ENCODE results near the gene ANAPC15. TPM values are rescaled to one million over a fixed set of nuclear protein-coding genes. Genes with fewer than 3 reads are reported as not detected.
A peak's percentile ranks its signal among the peaks of the same experiment; 100 is the strongest.
"Not testable (repeated sequence)": the region's sequence is repeated elsewhere in the genome, so short reads cannot be mapped to it uniquely, and the experiment has no call there.

ANAPC15 gene
- total RNA-seq, 2 donors from 2014 or later, result 28.9 to 54.2 TPM

DNA sequence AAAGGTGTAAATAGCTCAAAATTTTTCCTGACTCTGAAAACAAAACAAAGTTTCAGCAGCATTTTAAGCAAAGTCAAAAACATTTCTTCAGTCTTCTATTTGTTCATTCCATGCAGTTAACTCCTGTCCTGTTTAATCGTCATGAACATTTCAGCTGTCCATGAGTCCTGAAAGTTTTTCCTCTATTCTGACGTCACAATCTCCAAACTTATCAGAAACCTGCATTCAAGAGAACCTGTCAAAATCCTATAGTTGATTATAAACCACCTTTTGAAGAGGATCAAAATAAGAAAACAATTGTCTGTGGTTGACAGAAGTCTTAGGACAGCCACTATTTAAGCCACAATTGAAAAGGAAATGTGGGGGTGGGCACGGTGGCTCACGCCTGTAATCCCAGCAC is 38.4 kb upstream of the ANAPC15 start:
- intact Hi-C loops (cut with DNase I), result no loop called here
- Histone ChIP-seq H3K4me1 (replicated peaks) (no peaks in the 10 kb centered on the region), H3K36me3 (no peaks in the 10 kb centered on the region), H3K9me3 (no peaks in the 10 kb centered on the region), H3K27ac (no peak overlapping the region), H3K4me3 (no peak overlapping the region), H3K27me3 (replicated peaks; ENCODE audit: insufficient read depth) (no peaks in the 10 kb centered on the region)
- 79% methylated on average over 4 of the region's 4 CpGs for WGBS
- TF ChIP-seq, protein P1, sequence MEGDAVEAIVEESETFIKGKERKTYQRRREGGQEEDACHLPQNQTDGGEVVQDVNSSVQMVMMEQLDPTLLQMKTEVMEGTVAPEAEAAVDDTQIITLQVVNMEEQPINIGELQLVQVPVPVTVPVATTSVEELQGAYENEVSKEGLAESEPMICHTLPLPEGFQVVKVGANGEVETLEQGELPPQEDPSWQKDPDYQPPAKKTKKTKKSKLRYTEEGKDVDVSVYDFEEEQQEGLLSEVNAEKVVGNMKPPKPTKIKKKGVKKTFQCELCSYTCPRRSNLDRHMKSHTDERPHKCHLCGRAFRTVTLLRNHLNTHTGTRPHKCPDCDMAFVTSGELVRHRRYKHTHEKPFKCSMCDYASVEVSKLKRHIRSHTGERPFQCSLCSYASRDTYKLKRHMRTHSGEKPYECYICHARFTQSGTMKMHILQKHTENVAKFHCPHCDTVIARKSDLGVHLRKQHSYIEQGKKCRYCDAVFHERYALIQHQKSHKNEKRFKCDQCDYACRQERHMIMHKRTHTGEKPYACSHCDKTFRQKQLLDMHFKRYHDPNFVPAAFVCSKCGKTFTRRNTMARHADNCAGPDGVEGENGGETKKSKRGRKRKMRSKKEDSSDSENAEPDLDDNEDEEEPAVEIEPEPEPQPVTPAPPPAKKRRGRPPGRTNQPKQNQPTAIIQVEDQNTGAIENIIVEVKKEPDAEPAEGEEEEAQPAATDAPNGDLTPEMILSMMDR (IDR thresholded peaks at IDR 0.05), result no peak
- TF ChIP-seq POLR2A (IDR thresholded peaks at IDR 0.05) (no peak), POLR2AphosphoS5 (IDR thresholded peaks at IDR 0.05) (no peak)
- DNase-seq (ENCODE audit: low spot score), result no peak

- Histone ChIP-seq H3K36me3 (no peaks in the 10 kb centered on the region), H3K27ac (no peak overlapping the region), H3K27me3 (replicated peaks; ENCODE audit: insufficient read depth) (no peaks in the 10 kb centered on the region), H3K4me3 (no peak overlapping the region), H3K9me3 (no peaks in the 10 kb centered on the region), H3K4me1 (replicated peaks) (no peaks in the 10 kb centered on the region)
- intact Hi-C loops (cut with DNase I), result no loop called here
- WGBS, result 30% methylated on average over 2 of the region's 2 CpGs
- no peak for DNase-seq (ENCODE audit: low spot score)
- TF ChIP-seq POLR2A (IDR thresholded peaks at IDR 0.05) (no peak), POLR2AphosphoS5 (IDR thresholded peaks at IDR 0.05) (no peak)
- TF ChIP-seq, protein P1 (IDR thresholded peaks at IDR 0.05), result no peak
Measured at GRCh38 chr11:72146625-72147024, 34.1 kb upstream of the ANAPC15 start.

GRCh38 chr11:72144807-72145565 is 32.5 kb upstream of the ANAPC15 start:
- intact Hi-C loops (cut with DNase I), result loop anchor here (5.0 kb wide), 2 partner anchors 118 to 168 kb away; no protein-coding TSS in a partner anchor
- TF ChIP-seq, protein P1 (IDR thresholded peaks at IDR 0.05), result no peak
- TF ChIP-seq POLR2AphosphoS5 (IDR thresholded peaks at IDR 0.05), result no peak
- no peak for TF ChIP-seq POLR2A (IDR thresholded peaks at IDR 0.05)
- Histone ChIP-seq H3K27ac (no peak overlapping the region), H3K27me3 (replicated peaks; ENCODE audit: insufficient read depth) (no peaks in the 10 kb centered on the region), H3K9me3 (no peaks in the 10 kb centered on the region), H3K4me3 (no peak overlapping the region), H3K36me3 (no peaks in the 10 kb centered on the region), H3K4me1 (replicated peaks) (no peaks in the 10 kb centered on the region)
- 82% methylated on average over 4 of the region's 4 CpGs for WGBS
- no peak for DNase-seq (ENCODE audit: low spot score)

DNA sequence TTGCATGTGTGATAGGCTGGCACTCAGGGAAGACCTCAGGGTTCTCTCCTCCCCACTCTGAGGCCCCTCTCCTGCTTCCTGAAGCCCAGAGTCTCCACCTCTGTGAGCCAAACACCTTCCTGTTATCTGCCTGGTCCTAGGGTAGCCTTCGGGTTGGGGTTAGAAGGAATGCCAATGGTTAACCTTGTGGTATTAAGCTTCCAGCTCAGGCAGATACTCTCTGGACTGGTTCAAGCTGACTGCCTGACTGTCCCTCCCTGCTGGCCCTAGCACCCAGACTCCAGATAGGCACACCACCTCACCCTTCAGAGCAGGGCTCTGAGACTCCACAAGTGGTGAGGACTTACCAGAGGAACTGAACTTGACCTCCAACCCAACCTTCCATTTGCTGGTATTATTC is 30.0 kb upstream of the ANAPC15 start:
- H3K27ac ChIP-seq, result not testable (repeated sequence)

DNA sequence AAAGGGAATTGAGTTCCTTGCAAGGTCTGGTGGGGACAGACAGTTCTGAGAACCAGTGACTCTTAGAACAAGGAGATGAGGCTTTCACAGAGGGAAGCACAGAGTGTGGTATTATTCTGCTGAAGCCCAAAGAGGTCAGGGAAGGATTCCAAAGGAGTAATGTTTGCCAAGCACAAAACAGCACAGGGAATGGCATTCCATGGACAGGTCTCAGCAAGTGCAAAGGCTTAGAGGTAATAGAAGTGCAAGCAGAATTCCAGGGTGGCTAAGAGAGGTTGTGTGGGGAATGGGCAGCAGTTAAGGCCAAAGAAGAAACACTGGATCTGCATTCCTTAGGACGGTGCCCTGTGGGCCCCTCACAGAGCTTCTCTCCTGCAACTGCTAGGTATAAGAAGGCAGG is 29.6 kb upstream of the ANAPC15 start:
- H3K27me3 ChIP-seq (replicated peaks; ENCODE audit: insufficient read depth); H3K36me3 ChIP-seq; H3K4me3 ChIP-seq; H3K9me3 ChIP-seq; H3K4me1 ChIP-seq (replicated peaks): not testable (repeated sequence)
- peak overlapping the region in 1 of 2 donors; percentile 39 for H3K27ac ChIP-seq
- intact Hi-C loops (cut with DNase I), result loop anchor here (5.0 kb wide), 2 partner anchors 115 to 165 kb away; no protein-coding TSS in a partner anchor
- DNase-seq (ENCODE audit: low spot score), result peak; percentile 55
- TF ChIP-seq POLR2AphosphoS5 (IDR thresholded peaks at IDR 0.05), result peak; percentile 29
- WGBS, result 18% methylated on average over 1 of the region's 1 CpG

More for the DNA sequence above, 30.0 kb upstream of the ANAPC15 start:
- not testable (repeated sequence) for H3K36me3 ChIP-seq; H3K4me1 ChIP-seq (replicated peaks); H3K9me3 ChIP-seq; H3K4me3 ChIP-seq; DNase-seq (ENCODE audit: low spot score); H3K27me3 ChIP-seq (replicated peaks; ENCODE audit: insufficient read depth)
- intact Hi-C loops (cut with DNase I), result loop anchor here (5.0 kb wide), 2 partner anchors 115 to 165 kb away; no protein-coding TSS in a partner anchor
- no CpG with 5 or more reads among the region's 1 CpG for WGBS

DNA sequence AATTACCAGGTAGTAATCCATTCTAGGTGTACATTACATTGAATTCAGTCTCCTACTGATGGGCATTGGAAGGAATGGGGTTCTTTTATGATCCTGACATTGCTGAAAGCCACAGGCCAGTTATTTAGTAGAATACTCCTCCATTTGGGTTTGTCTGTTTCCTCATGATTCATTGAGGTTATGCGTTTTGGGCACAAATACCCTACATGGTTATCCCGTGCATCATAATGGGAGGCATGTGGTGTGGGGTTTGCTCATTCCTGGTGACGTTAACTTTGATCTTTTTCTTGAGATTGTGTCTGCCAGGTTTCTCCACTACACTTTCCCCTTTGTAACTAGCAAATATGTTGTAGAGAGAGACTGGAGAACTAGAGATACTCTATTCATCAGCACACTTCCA is 28.6 kb upstream of the ANAPC15 start:
- H3K9me3 ChIP-seq, result no peaks in the 10 kb centered on the region
- no peak overlapping the region for H3K4me3 ChIP-seq
- no peak for TF ChIP-seq POLR2AphosphoS5 (IDR thresholded peaks at IDR 0.05)
- TF ChIP-seq POLR2A (IDR thresholded peaks at IDR 0.05), result no peak
- TF ChIP-seq, protein P1 (IDR thresholded peaks at IDR 0.05), result no peak
- H3K27ac ChIP-seq, result no peak overlapping the region
- no peaks in the 10 kb centered on the region for H3K4me1 ChIP-seq (replicated peaks)
- H3K27me3 ChIP-seq (replicated peaks; ENCODE audit: insufficient read depth), result no peaks in the 10 kb centered on the region
- no peak for DNase-seq (ENCODE audit: low spot score)
- 84% methylated on average over 3 of the region's 3 CpGs for WGBS
- no peaks in the 10 kb centered on the region for H3K36me3 ChIP-seq
- intact Hi-C loops (cut with DNase I), result loop anchor here (5.0 kb wide), 2 partner anchors 114 to 164 kb away; no protein-coding TSS in a partner anchor

All from prostate gland (tissue), 2 donors.